GM12892 (cell line): Measurements from ENCODE around the gene RIPOR2.

Source experiments
- POLR2A ChIP-seq: IDR thresholded peaks from 2 replicates; pipeline ENCODE4 v1.6.1; 2011; ENCODE audit warnings: low read depth, low read length, control low read depth
- POLR2AphosphoS5 ChIP-seq: IDR thresholded peaks from 2 replicates; pipeline ENCODE4 v1.6.1; 2011; ENCODE audit warnings: low read depth, low read length, control low read depth

DNA sequence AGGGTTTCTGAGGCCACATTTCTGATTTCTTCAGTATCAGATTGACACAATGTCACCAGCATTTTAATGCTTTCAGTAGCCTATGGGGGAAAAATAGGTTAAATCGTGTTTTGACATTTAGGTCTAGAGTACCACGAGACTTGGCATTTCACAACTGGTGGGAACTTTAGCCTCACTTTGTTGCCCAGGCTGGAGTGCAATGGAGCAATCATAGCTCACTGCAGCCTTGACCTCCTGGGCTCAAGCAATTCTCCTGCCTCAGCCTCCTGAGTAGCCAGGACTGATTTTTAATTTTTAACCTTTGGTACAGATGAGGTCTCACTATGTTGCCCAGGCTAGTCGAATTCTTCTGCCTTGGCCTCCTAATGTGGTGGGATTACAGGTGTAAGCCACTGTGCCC, 126.0 kb downstream of the RIPOR2 start:
- TF ChIP-seq POLR2AphosphoS5 (no peak), POLR2A (no peak)
